Measurements from ENCODE around the gene NEDD8.
"Not testable (repeated sequence)": the region's sequence is repeated elsewhere in the genome, so short reads cannot be mapped to it uniquely, and the experiment has no call there.

Gene NEDD8

GRCh38 chr14:24251880-24252288 lies 19.7 kb upstream of the NEDD8 start:
- Histone ChIP-seq H3K27me3 (no peaks in the 10 kb centered on the region), H3K36me3 (peaks cover 28% of the 10 kb centered on the region), H3K9me3 (no peaks in the 10 kb centered on the region), H3K27ac (no peak overlapping the region), H3K4me3 (ENCODE audit: low read depth in 1 of 2, low read length in 1 of 2) (no peak overlapping the region), H3K4me1 (ENCODE audit: control insufficient read depth in 1 of 2, insufficient read depth in 1 of 2, low read depth in 1 of 2, low read length in 1 of 2) (no peaks in the 10 kb centered on the region)
- TF ChIP-seq CTCF (IDR thresholded peaks at IDR 0.05), result no peak

- H3K36me3 ChIP-seq, result peaks cover 27% of the 10 kb centered on the region
- no peak for TF ChIP-seq CTCF (IDR thresholded peaks at IDR 0.05)
- H3K27ac ChIP-seq, result no peak overlapping the region
- no peak overlapping the region for H3K4me3 ChIP-seq (ENCODE audit: low read depth in 1 of 2, low read length in 1 of 2)
- no peaks in the 10 kb centered on the region for H3K27me3 ChIP-seq
- H3K9me3 ChIP-seq, result no peaks in the 10 kb centered on the region
- no peaks in the 10 kb centered on the region for H3K4me1 ChIP-seq (ENCODE audit: control insufficient read depth in 1 of 2, insufficient read depth in 1 of 2, low read depth in 1 of 2, low read length in 1 of 2)
Measured at GRCh38 chr14:24250354-24250753, 18.2 kb upstream of the NEDD8 start.

- Histone ChIP-seq H3K4me1 (ENCODE audit: control insufficient read depth in 1 of 2, insufficient read depth in 1 of 2, low read depth in 1 of 2, low read length in 1 of 2) (no peaks in the 10 kb centered on the region), H3K27me3 (no peaks in the 10 kb centered on the region), H3K9me3 (no peaks in the 10 kb centered on the region), H3K4me3 (ENCODE audit: low read depth in 1 of 2, low read length in 1 of 2) (no peak overlapping the region), H3K27ac (no peak overlapping the region), H3K36me3 (peaks cover 18% of the 10 kb centered on the region)
- no peak for TF ChIP-seq CTCF (IDR thresholded peaks at IDR 0.05)
Measured at GRCh38 chr14:24249230-24250021, 17.3 kb upstream of the NEDD8 start.

- no peaks in the 10 kb centered on the region for H3K27me3 ChIP-seq
- no peak overlapping the region for H3K27ac ChIP-seq
- peaks cover 7 to 14% of the 10 kb centered on the region in 2 experiments for H3K4me1 ChIP-seq (ENCODE audit: control insufficient read depth in 1 of 2, insufficient read depth in 1 of 2, low read depth in 1 of 2, low read length in 1 of 2)
- H3K36me3 ChIP-seq, result peaks cover 2% of the 10 kb centered on the region
- no peak for TF ChIP-seq CTCF (IDR thresholded peaks at IDR 0.05)
- H3K4me3 ChIP-seq (ENCODE audit: low read depth in 1 of 2, low read length in 1 of 2), result no peak overlapping the region
- no peaks in the 10 kb centered on the region for H3K9me3 ChIP-seq
Measured at GRCh38 chr14:24247422-24247821, 15.3 kb upstream of the NEDD8 start.

- Histone ChIP-seq H3K27me3 (no peaks in the 10 kb centered on the region), H3K36me3 (no peaks in the 10 kb centered on the region), H3K27ac (no peak overlapping the region), H3K4me3 (ENCODE audit: low read depth in 1 of 2, low read length in 1 of 2) (no peak overlapping the region), H3K4me1 (ENCODE audit: control insufficient read depth in 1 of 2, insufficient read depth in 1 of 2, low read depth in 1 of 2, low read length in 1 of 2) (peaks cover 10 to 16% of the 10 kb centered on the region in 2 experiments), H3K9me3 (no peaks in the 10 kb centered on the region)
- no peak for TF ChIP-seq CTCF (IDR thresholded peaks at IDR 0.05)
Measured at GRCh38 chr14:24246765-24247212, 14.6 kb upstream of the NEDD8 start.

- not testable (repeated sequence) for H3K36me3 ChIP-seq; H3K4me3 ChIP-seq (ENCODE audit: low read depth in 1 of 2, low read length in 1 of 2); H3K27ac ChIP-seq; H3K9me3 ChIP-seq; H3K27me3 ChIP-seq
- H3K4me1 ChIP-seq (ENCODE audit: control insufficient read depth in 1 of 2, insufficient read depth in 1 of 2, low read depth in 1 of 2, low read length in 1 of 2), result peaks cover 25 to 30% of the 10 kb centered on the region in 2 experiments
Measured at GRCh38 chr14:24245350-24245749, 13.2 kb upstream of the NEDD8 start.

Measured in neutrophil (primary cell).